DND-41 (cell line): ENCODE results near the gene WNT3A.

Source experiments
- ATAC-seq: fragments of 200-7000 bp; cut with Tn5 transposase; 3 replicates; pipeline ENCODE4 v1.9.1; 2021; ENCODE audit warnings: low read depth; ENCODE audit not compliant: insufficient read depth
- DNase-seq: peaks from one replicate; pipeline ENCODE4 v3.0.0-alpha.2; 2020
- H2AFZ ChIP-seq: 2 replicates; pipeline ENCODE4 v1.6.0; 2012; ENCODE audit warnings: low read depth, low read length
- H3K27ac ChIP-seq: 2 replicates; pipeline ENCODE4 v1.5.1; 2012; ENCODE audit warnings: low read length, inconsistent platforms
- H3K27me3 ChIP-seq: fragments of 200-600 bp; sonication (generic); 2 replicates; pipeline ENCODE4 v1.6.0; 2012; ENCODE audit warnings: low read length, mild to moderate bottlenecking, inconsistent platforms; ENCODE audit not compliant: insufficient read depth, poor library complexity
- H3K36me3 ChIP-seq: 2 replicates; pipeline ENCODE4 v1.5.1; 2012; ENCODE audit warnings: low read length, inconsistent platforms; ENCODE audit not compliant: insufficient read depth
- H3K4me1 ChIP-seq: 2 replicates; pipeline ENCODE4 v1.5.1; 2012; ENCODE audit warnings: mild to moderate bottlenecking, low read length; ENCODE audit not compliant: insufficient read depth
- H3K4me2 ChIP-seq: 2 replicates; pipeline ENCODE4 v1.6.0; 2012; ENCODE audit warnings: mild to moderate bottlenecking, moderate library complexity, low read length, inconsistent platforms; ENCODE audit not compliant: insufficient read depth
- H3K4me3 ChIP-seq, 2 experiments: fragments of 200-600 bp in 1 of 2; shearing (Covaris generic) in 1 of 2; 2 replicates each; pipeline ENCODE4 v1.5.1; 2012 to 2016; ENCODE audit warnings: inconsistent platforms in 2 of 2, low read length in 2 of 2, mild to moderate bottlenecking in 2 of 2, low read depth in 1 of 2, moderate library complexity in 1 of 2
- H3K79me2 ChIP-seq: 2 replicates; pipeline ENCODE4 v1.6.0; 2012; ENCODE audit warnings: low read length, inconsistent platforms; ENCODE audit not compliant: insufficient read depth
- H3K9ac ChIP-seq: 2 replicates; pipeline ENCODE4 v1.6.0; 2012; ENCODE audit warnings: low read depth, mild to moderate bottlenecking, inconsistent platforms, low read length, moderate library complexity
- H3K9me3 ChIP-seq: 2 replicates; pipeline ENCODE4 v1.5.1; 2012; ENCODE audit warnings: low read length, moderate library complexity, mild to moderate bottlenecking, inconsistent platforms; ENCODE audit not compliant: insufficient read depth, severe bottlenecking
- H4K20me1 ChIP-seq: 2 replicates; pipeline ENCODE4 v1.6.0; 2012; ENCODE audit warnings: low read length; ENCODE audit not compliant: insufficient read depth
- EZH2 ChIP-seq: IDR thresholded peaks from 3 replicates; pipeline ENCODE4 v1.6.1; 2012; ENCODE audit warnings: borderline replicate concordance, low read depth, mild to moderate bottlenecking, moderate library complexity, low read length, inconsistent platforms; ENCODE audit not compliant: severe bottlenecking
- TF ChIP-seq, protein P1 (sequence below): IDR thresholded peaks from 2 replicates; pipeline ENCODE4 v1.5.1; 2012; ENCODE audit warnings: borderline replicate concordance, low read length, moderate library complexity, mild to moderate bottlenecking; ENCODE audit not compliant: poor library complexity, severe bottlenecking; ENCODE audit errors: extremely low read depth

Gene WNT3A

DNA sequence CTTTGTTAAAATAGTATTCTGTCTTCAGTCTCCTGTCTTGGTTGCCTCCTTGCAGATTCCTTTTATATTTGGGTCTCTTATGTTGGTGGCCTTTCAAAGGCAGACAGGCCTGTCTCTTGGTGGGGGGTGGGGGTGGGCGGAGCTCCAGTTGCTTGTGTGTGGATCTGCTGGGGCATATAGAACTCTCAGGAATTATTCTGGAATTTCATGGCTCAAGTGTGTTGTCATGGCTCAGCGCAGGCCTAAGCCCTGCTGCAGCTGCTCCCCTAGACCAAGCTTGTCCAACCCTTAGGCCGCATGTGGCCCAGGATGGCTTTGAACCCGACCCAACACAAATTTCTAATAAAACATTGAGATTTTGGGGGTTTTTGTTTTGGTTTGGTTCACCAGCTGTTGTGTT is 88.4 kb downstream of the WNT3A start:
- H3K9me3 ChIP-seq, result peaks cover 30% of the 10 kb centered on the region
- TF ChIP-seq EZH2, result no peak
- TF ChIP-seq, protein P1, sequence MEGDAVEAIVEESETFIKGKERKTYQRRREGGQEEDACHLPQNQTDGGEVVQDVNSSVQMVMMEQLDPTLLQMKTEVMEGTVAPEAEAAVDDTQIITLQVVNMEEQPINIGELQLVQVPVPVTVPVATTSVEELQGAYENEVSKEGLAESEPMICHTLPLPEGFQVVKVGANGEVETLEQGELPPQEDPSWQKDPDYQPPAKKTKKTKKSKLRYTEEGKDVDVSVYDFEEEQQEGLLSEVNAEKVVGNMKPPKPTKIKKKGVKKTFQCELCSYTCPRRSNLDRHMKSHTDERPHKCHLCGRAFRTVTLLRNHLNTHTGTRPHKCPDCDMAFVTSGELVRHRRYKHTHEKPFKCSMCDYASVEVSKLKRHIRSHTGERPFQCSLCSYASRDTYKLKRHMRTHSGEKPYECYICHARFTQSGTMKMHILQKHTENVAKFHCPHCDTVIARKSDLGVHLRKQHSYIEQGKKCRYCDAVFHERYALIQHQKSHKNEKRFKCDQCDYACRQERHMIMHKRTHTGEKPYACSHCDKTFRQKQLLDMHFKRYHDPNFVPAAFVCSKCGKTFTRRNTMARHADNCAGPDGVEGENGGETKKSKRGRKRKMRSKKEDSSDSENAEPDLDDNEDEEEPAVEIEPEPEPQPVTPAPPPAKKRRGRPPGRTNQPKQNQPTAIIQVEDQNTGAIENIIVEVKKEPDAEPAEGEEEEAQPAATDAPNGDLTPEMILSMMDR, result no peak
- no peak overlapping the region for H3K9ac ChIP-seq
- H3K36me3 ChIP-seq, result peaks cover 96% of the 10 kb centered on the region
- H2AFZ ChIP-seq, result no peak overlapping the region
- peaks cover 94% of the 10 kb centered on the region for H4K20me1 ChIP-seq
- no peak overlapping the region for H3K4me2 ChIP-seq
- H3K27ac ChIP-seq, result no peak overlapping the region
- DNase-seq (no peak), ATAC-seq (no peak)
- peaks cover 3% of the 10 kb centered on the region; the same call in 1 of the 2 replicates for H3K4me1 ChIP-seq
- H3K4me3 ChIP-seq, result no peak overlapping the region
- H3K27me3 ChIP-seq, result no peaks in the 10 kb centered on the region
- peaks cover 96% of the 10 kb centered on the region for H3K79me2 ChIP-seq

DNA sequence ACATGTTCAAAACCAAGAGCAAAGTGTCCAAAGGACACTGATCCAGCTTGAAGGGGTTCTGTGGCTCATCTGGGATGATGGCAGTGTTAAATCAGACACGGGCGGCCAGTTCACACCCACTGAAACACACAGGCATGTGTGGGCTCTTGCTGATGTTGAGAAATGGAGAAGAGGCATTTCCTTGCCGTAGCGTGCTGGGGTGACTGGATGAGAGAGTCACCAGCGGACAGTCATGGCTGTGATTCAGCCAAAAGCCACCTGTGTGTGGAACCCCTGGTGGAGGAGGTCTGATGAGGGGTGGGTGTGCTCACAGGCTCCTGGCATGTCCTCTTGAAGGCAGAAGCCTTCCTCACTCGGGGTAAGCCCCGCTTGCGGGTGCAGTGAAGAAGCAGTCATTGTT is 89.1 kb downstream of the WNT3A start:
- Histone ChIP-seq H3K9ac (no peak overlapping the region), H3K4me3 (no peak overlapping the region), H3K9me3 (peaks cover 30% of the 10 kb centered on the region), H3K27ac (no peak overlapping the region), H3K4me2 (no peak overlapping the region), H3K36me3 (peaks cover 92% of the 10 kb centered on the region), H4K20me1 (peaks cover 91% of the 10 kb centered on the region), H3K4me1 (peaks cover 4% of the 10 kb centered on the region), H3K79me2 (peaks cover 93% of the 10 kb centered on the region), H2AFZ (no peak overlapping the region), H3K27me3 (no peaks in the 10 kb centered on the region)
- ATAC-seq (no peak), DNase-seq (peak; percentile 1)
- TF ChIP-seq EZH2, result no peak
- TF ChIP-seq, protein P1, result no peak

DNA sequence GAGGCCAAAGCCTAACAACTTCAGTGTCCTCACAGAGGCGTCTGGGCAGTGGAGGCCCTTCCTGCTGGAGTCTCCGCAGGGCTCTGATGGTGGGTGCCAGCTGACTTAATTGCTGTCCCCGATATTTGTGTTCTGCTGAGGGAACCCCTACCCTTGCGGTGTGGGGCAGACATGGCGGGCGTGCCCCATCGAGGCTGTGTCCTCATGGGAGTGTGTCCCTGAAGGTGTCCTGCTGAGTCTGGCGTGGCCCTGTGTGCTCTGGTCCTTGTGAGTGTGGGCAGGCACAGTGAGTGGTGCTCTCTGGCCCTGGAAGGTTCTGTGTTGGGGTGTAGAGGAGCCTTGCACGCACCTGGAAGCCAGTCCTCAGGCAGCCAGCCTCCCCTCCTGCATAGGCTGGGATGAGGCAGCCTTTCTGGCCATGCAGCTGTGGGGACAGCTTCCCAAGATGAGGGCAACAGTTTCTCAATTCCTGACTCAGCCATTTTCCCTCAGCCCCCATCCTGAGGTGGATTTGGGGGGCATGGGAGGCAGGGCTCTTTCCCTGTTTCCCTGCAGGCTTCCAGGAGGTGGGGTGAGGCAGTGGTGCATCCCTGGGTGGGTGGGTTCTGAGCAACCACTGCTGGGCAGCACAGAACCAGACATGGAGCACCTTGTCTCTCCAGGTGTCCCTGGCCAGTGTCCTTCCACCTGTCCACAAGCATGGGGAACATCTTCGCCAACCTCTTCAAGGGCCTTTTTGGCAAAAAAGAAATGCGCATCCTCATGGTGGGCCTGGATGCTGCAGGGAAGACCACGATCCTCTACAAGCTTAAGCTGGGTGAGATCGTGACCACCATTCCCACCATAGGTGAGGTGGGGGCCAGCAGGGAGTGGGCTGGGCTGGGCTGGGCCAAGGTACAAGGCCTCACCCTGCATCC is 89.9 kb downstream of the WNT3A start:
- H2AFZ ChIP-seq, result no peak overlapping the region
- DNase-seq (peak; percentile 3), ATAC-seq (no peak)
- no peak overlapping the region for H3K27ac ChIP-seq
- no peak overlapping the region for H3K9ac ChIP-seq
- peaks cover 12% of the 10 kb centered on the region for H3K4me1 ChIP-seq
- no peak for TF ChIP-seq EZH2
- TF ChIP-seq, protein P1, result no peak
- H4K20me1 ChIP-seq, result peaks cover 91% of the 10 kb centered on the region
- no peaks in the 10 kb centered on the region for H3K27me3 ChIP-seq
- no peak overlapping the region for H3K4me2 ChIP-seq
- H3K36me3 ChIP-seq, result peaks cover 88% of the 10 kb centered on the region
- H3K79me2 ChIP-seq, result peaks cover 88% of the 10 kb centered on the region
- H3K4me3 ChIP-seq, result no peak overlapping the region
- peaks cover 27% of the 10 kb centered on the region for H3K9me3 ChIP-seq
